ENCODE results near the gene ZSWIM6. TPM values are rescaled to one million over a fixed set of nuclear protein-coding genes. Genes with fewer than 3 reads are reported as not detected.

Gene ZSWIM6
- total RNA-seq, 1 donor from 2014 or later, result 5.7 TPM

GRCh38 chr5:61385627-61386026, 53.6 kb downstream of the ZSWIM6 start:
- intact Hi-C loops (cut with micrococcal nuclease), result no loop called here
- Histone ChIP-seq H3K4me1 (peaks cover 23% of the 10 kb centered on the region), H3K27ac (replicated peaks) (no peak overlapping the region), H3K27me3 (ENCODE audit: low read depth) (no peaks in the 10 kb centered on the region), H3K9me3 (replicated peaks) (no peaks in the 10 kb centered on the region), H3K36me3 (no peaks in the 10 kb centered on the region), H3K4me3 (no peak overlapping the region)
- no peak for TF ChIP-seq CTCF (IDR thresholded peaks at IDR 0.05; ENCODE audit: borderline replicate concordance)
- DNase-seq, result no peak

GRCh38 chr5:61386045-61386800, 54.2 kb downstream of the ZSWIM6 start:
- Histone ChIP-seq H3K27ac (replicated peaks) (no peak overlapping the region), H3K9me3 (replicated peaks) (no peaks in the 10 kb centered on the region), H3K4me3 (no peak overlapping the region), H3K4me1 (peaks cover 23% of the 10 kb centered on the region), H3K36me3 (no peaks in the 10 kb centered on the region), H3K27me3 (ENCODE audit: low read depth) (no peaks in the 10 kb centered on the region)
- TF ChIP-seq CTCF (IDR thresholded peaks at IDR 0.05; ENCODE audit: borderline replicate concordance), result no peak
- intact Hi-C loops (cut with micrococcal nuclease), result no loop called here
- no peak for DNase-seq

GRCh38 chr5:61389609-61390008, 57.6 kb downstream of the ZSWIM6 start:
- no peak for TF ChIP-seq CTCF (IDR thresholded peaks at IDR 0.05; ENCODE audit: borderline replicate concordance)
- Histone ChIP-seq H3K4me3 (no peak overlapping the region), H3K27me3 (ENCODE audit: low read depth) (no peaks in the 10 kb centered on the region), H3K36me3 (no peaks in the 10 kb centered on the region), H3K9me3 (replicated peaks) (no peaks in the 10 kb centered on the region), H3K4me1 (peaks cover 31% of the 10 kb centered on the region), H3K27ac (replicated peaks) (no peak overlapping the region)
- no peak for DNase-seq
- intact Hi-C loops (cut with micrococcal nuclease), result no loop called here

- H3K4me3 ChIP-seq, result no peak overlapping the region
- no peaks in the 10 kb centered on the region for H3K36me3 ChIP-seq
- TF ChIP-seq CTCF (IDR thresholded peaks at IDR 0.05; ENCODE audit: borderline replicate concordance), result no peak
- H3K27me3 ChIP-seq (ENCODE audit: low read depth), result no peaks in the 10 kb centered on the region
- peaks cover 26% of the 10 kb centered on the region for H3K4me1 ChIP-seq
- DNase-seq, result no peak
- H3K27ac ChIP-seq (replicated peaks), result no peak overlapping the region
- intact Hi-C loops (cut with micrococcal nuclease), result no loop called here
- no peaks in the 10 kb centered on the region for H3K9me3 ChIP-seq (replicated peaks)
Measured at GRCh38 chr5:61394078-61394704, 62.1 kb downstream of the ZSWIM6 start.

GRCh38 chr5:61394793-61395192, 62.7 kb downstream of the ZSWIM6 start:
- Histone ChIP-seq H3K4me3 (no peak overlapping the region), H3K27me3 (ENCODE audit: low read depth) (no peaks in the 10 kb centered on the region)

More at GRCh38 chr5:61394793-61395192, 62.7 kb downstream of the ZSWIM6 start:
- no peak for TF ChIP-seq CTCF (IDR thresholded peaks at IDR 0.05; ENCODE audit: borderline replicate concordance)
- intact Hi-C loops (cut with micrococcal nuclease), result no loop called here
- no peak overlapping the region for H3K27ac ChIP-seq (replicated peaks)
- H3K36me3 ChIP-seq, result no peaks in the 10 kb centered on the region
- H3K4me1 ChIP-seq, result peaks cover 23% of the 10 kb centered on the region
- no peaks in the 10 kb centered on the region for H3K9me3 ChIP-seq (replicated peaks)
- DNase-seq, result no peak

Measured in left ventricle myocardium inferior (tissue), 1 donor.